Epithelial cell of prostate (primary cell): ENCODE measurements around the gene CHRM1.
"Not testable (repeated sequence)": the region's sequence is repeated elsewhere in the genome, so short reads cannot be mapped to it uniquely, and the experiment has no call there.

Experiments used
- DNase-seq: peaks from one replicate; pipeline ENCODE4 v3.0.0-alpha.2; 2011; ENCODE audit warnings: low read depth, low spot score
- H3K27ac ChIP-seq: fragments of 450-650 bp; 2 replicates; pipeline ENCODE4 v1.5.1; 2017; ENCODE audit warnings: mild to moderate bottlenecking

CHRM1 gene

GRCh38 chr11:62880803-62881578, 40.2 kb downstream of the CHRM1 start, which contains the start of gene SLC3A2:
Gene SLC3A2, plus strand, starts transcription at chr11:62880896. Its CDS starts 128 bp downstream, at chr11:62881024.
- DNase-seq: peak; percentile 57
- peak within 1 kb of the TSS; percentile 99 for H3K27ac ChIP-seq

- DNase-seq: peak; percentile 24
- H3K27ac ChIP-seq: peak overlapping the region; percentile 99
These were observed 40.8 kb downstream of the CHRM1 start for GRCh38 chr11:62880231-62880802.

- H3K27ac ChIP-seq: peak overlapping the region; percentile 99
- no peak for DNase-seq
These were observed 41.8 kb downstream of the CHRM1 start for GRCh38 chr11:62879235-62879978.

GRCh38 chr11:62876712-62877111, 44.5 kb downstream of the CHRM1 start:
- peak; percentile 20 for DNase-seq
- peak overlapping the region; percentile 32 for H3K27ac ChIP-seq

- peak overlapping the region; percentile 32 for H3K27ac ChIP-seq
- no peak for DNase-seq
These were observed 45.3 kb downstream of the CHRM1 start for GRCh38 chr11:62875698-62876478.

- H3K27ac ChIP-seq: no peak overlapping the region
- no peak for DNase-seq
These were observed 46.3 kb downstream of the CHRM1 start for GRCh38 chr11:62874851-62875250.

GRCh38 chr11:62865635-62866034, 55.5 kb downstream of the CHRM1 start:
- H3K27ac ChIP-seq: no peak overlapping the region
- DNase-seq: no peak

GRCh38 chr11:62863687-62864335, 57.4 kb downstream of the CHRM1 start:
- no peak overlapping the region for H3K27ac ChIP-seq
- DNase-seq: no peak

GRCh38 chr11:62861564-62862192, 59.5 kb downstream of the CHRM1 start:
- H3K27ac ChIP-seq, DNase-seq: not testable (repeated sequence)

GRCh38 chr11:62860835-62861563, 60.2 kb downstream of the CHRM1 start:
- peak overlapping the region; percentile 27 for H3K27ac ChIP-seq
- DNase-seq: no peak

- not testable (repeated sequence) for DNase-seq, H3K27ac ChIP-seq
These were observed 61.9 kb downstream of the CHRM1 start for GRCh38 chr11:62859281-62859703.
